ENCODE measurements around the gene ERBB4.

Gene ERBB4

GRCh38 chr2:212441141-212441540, 97.5 kb downstream of the ERBB4 start:
- no peak for DNase-seq (ENCODE audit: extremely low read depth in 1 of 2, low read depth in 1 of 2)

DNA sequence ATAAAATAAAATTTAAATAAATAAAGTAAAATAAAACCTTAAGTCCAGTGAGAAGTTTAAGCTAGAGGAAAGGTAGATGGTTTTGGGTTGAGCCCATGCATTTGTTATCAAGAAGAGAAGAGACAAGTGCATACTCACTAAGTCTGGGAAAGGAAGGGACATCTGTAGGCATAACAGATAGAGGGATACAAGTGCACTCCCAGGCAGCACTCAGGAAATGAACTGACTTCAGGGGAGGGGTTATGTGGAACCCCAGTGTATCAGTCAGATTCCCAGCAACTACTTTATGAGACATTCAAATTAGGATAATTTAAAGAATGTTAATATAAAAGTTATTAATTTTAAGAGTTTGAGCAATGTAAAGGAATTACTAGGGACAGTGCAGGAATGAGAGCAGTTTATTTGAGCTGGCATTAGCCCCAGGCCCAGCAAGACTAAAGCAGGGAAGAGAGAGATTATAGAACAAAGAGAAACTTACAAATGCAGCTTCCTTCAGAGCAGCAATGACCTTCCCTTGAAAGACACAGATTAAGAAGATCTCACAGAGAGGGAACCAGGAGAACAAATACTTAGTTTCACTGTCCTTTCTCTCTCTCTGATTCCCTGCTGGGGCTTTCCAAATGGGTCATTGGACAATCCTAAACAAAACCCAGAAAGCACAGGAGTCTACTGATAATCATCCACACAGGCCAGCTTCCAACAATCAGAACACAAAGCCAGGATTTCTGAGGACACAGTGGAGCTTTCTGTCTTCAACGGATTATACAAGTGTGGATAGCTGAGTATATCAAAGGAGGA, 109.7 kb downstream of the ERBB4 start:
- no peak for DNase-seq (ENCODE audit: extremely low read depth in 1 of 2, low read depth in 1 of 2)

DNA sequence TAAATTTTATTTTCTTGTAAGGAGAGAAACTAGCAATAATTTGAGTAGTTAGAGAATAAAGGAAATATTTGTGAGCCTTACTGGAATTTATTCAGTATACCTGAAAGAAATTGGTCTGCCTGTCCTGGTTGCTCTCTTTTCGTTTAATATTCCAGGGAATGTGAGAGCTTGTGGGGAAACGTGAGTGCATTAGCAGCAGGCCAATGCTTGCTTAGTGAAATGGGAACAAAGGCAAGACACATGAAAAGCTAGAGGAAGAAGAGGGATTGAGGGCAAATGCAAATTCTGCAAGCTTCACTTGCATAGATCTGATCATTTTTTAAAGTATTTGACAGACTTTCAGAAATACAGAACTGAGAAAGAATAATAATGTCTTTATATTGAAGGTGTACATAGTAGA, 111.0 kb downstream of the ERBB4 start:
- no peak for DNase-seq (ENCODE audit: extremely low read depth in 1 of 2, low read depth in 1 of 2)

DNA sequence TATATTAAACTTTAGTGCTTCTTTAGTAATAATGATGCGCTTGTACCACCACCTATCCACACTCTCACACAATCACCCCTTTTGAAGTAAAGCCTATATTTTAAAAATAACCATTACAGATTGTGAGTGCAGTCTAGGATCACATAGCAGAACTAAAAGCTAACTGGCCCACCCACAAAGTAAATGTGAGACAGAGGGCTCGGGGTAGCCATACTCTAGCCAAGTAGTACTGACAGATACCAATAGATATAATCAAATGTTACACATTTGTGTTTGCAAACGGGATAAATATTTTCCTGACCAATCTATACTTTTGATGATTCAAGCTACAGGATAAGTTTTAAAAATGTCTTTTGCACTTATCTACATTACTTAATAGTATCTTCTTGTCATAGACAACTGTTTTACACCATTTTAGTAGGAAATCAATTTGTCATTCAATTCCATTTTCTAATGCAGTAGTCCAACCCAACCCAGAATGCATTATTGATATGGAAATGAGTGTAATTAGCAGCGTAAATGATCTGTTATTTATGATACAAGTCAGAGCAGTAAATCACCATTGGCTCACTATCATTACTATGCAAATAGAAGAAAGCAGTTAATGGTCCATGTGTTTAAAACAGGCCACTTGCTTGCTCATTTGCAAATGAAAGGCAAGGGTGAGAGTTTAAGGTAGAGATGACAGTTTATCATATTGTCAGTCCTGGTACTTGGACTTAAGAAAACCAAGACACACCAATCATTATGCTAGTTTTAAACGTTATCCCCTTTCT, 111.8 kb downstream of the ERBB4 start:
- DNase-seq (ENCODE audit: extremely low read depth in 1 of 2, low read depth in 1 of 2) = no peak

- no peak for DNase-seq (ENCODE audit: extremely low read depth in 1 of 2, low read depth in 1 of 2)
Observed at GRCh38 chr2:212424082-212424481, 114.5 kb downstream of the ERBB4 start.

DNA sequence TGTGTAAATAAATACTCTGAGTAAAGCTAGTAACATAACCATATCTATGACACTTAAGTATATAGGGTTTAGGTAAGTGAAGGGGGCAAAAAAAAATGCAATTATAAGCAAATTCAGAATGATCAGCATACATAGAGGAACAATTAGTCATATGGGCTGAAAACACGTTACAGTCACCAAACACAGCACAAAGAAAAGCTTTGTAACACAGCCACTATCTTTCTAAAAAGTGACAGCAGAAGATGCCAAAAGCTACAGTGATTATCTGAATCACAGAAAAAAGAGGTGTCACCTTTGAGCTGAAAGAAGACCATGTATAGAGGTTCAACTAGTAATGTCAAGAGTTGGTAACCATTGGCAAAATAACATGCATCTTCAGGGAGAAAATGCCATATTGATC, 115.5 kb downstream of the ERBB4 start:
- DNase-seq (ENCODE audit: extremely low read depth in 1 of 2, low read depth in 1 of 2) = no peak

GRCh38 chr2:212421556-212422334, 116.9 kb downstream of the ERBB4 start:
- DNase-seq (ENCODE audit: extremely low read depth in 1 of 2, low read depth in 1 of 2) = no peak

DNA sequence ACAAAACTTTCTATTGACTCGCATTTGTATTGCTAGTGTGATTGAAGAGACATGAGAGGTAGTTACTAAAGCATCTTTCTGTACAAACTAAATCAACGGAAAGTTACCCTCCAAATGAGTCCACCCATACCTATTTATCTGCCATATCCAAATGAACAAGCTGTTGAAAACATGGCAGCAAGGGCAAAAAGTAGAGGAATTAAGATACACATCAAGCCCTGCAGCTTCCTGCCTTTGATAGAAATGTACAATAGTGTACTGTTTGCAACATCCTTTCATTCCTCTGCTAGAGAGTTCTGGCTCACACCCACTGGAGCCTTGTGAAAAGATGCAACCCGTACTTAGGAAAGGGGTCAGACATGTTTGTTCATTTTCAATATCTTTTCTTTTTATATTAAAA, 122.5 kb downstream of the ERBB4 start:
- DNase-seq (ENCODE audit: extremely low read depth in 1 of 2, low read depth in 1 of 2) = no peak

GRCh38 chr2:212414767-212415211, 123.8 kb downstream of the ERBB4 start:
- no peak for DNase-seq (ENCODE audit: extremely low read depth in 1 of 2, low read depth in 1 of 2)

DNA sequence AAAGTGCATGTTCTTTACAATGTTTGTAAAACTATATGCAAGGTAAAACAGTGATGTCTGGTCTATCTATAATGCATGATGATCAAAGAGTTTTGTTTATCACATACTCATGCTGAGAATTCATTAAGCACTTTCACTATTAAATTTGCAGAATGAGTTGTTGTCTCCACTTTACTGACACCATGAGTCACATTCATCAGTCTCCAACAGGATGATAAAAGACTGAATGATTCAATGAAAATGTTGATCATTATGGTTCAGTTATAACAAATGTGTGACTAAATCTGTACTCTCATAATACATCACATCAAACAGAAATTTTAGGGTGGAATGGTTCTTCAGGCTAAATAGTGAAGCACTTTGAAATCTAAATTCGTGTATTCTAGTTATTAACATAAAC, 129.0 kb downstream of the ERBB4 start:
- no peak for DNase-seq (ENCODE audit: extremely low read depth in 1 of 2, low read depth in 1 of 2)

GRCh38 chr2:212408524-212408923, 130.1 kb downstream of the ERBB4 start:
- no peak for DNase-seq (ENCODE audit: extremely low read depth in 1 of 2, low read depth in 1 of 2)

- DNase-seq (ENCODE audit: extremely low read depth in 1 of 2, low read depth in 1 of 2) = no peak
Observed at GRCh38 chr2:212406716-212407115, 131.9 kb downstream of the ERBB4 start.

GRCh38 chr2:212402316-212402715, 136.3 kb downstream of the ERBB4 start:
- DNase-seq (ENCODE audit: extremely low read depth in 1 of 2, low read depth in 1 of 2) = no peak

- no peak for DNase-seq (ENCODE audit: extremely low read depth in 1 of 2, low read depth in 1 of 2)
Observed at GRCh38 chr2:212398316-212398715, 140.3 kb downstream of the ERBB4 start.

DNA sequence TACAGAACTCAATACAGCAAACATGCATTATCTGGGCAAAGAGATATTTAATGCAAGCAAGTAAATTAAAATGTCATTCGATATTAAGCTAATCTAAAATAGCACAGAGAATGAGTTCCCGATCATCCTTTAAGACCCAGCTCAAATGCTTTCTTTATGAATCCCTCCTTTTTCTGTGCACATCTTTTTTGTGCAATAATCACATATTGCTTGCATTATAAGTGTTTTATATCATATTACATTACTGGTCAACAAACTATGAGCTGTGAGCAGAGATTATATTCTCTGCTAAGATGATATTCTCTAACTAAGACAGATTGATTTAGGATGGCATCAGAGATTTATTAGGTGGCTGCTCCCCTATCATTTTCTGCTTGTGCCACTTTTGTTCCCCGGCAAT, 146.1 kb downstream of the ERBB4 start:
- no peak for DNase-seq (ENCODE audit: extremely low read depth in 1 of 2, low read depth in 1 of 2)

GRCh38 chr2:212392043-212392442, 146.6 kb downstream of the ERBB4 start:
- DNase-seq (ENCODE audit: extremely low read depth in 1 of 2, low read depth in 1 of 2) = no peak

DNA sequence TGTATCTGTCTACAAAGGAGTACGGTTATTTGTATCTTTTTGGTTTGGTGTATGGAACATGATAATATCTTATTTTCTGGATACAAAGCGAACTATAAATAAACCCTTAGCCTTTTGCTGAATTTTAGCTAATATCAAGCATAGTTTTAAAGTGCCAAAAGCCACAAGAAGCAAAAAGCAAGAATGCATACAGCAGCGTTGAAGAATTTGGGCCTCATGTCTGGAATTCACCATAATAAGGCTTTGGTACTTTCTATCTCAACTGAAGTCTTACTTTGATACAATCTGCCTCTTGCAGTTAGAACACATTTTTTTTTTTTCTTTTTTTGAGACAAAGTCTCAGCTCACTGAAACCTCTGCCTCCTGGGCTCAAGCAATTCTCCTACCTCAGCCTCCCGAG, 151.5 kb downstream of the ERBB4 start:
- no peak for DNase-seq (ENCODE audit: extremely low read depth in 1 of 2, low read depth in 1 of 2)

DNA sequence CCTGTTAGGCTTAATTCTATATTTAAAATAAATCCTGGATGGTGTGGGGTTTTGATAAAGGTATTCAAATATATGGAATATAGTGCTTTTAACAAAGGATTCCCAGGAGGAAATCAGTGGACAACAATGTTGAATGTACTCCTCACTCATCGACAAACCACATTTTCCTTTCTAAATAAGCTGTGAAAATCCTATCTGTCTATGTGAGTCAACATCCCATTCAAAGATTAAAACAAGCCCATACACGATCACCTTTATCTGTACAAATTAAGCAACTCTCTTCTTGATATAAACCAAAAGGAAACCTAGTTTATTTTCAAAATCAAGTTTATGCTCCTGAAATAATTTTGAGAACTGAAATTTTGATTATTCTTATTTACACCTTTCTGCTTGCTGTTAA, 153.4 kb downstream of the ERBB4 start:
- no peak for DNase-seq (ENCODE audit: extremely low read depth in 1 of 2, low read depth in 1 of 2)

DNA sequence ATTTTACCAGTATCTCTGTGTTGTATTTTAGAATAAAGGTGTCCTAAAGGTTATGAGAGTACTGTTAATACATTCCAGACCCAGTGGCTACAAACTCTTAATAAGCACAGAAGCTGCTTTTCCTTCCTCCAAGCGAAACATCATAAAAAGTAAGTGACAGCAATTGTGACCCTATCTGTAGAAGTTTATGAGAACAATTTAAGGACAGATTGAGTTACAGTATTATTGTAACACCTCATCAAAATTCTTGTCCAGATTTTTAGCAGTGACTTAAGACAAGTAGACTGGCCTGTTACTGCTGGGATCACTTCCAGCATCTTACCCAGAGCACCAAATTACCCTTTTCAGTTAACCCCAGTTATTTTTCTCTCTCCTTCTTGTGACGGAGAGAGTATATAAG, 154.6 kb downstream of the ERBB4 start:
- DNase-seq (ENCODE audit: extremely low read depth in 1 of 2, low read depth in 1 of 2) = no peak

DNA sequence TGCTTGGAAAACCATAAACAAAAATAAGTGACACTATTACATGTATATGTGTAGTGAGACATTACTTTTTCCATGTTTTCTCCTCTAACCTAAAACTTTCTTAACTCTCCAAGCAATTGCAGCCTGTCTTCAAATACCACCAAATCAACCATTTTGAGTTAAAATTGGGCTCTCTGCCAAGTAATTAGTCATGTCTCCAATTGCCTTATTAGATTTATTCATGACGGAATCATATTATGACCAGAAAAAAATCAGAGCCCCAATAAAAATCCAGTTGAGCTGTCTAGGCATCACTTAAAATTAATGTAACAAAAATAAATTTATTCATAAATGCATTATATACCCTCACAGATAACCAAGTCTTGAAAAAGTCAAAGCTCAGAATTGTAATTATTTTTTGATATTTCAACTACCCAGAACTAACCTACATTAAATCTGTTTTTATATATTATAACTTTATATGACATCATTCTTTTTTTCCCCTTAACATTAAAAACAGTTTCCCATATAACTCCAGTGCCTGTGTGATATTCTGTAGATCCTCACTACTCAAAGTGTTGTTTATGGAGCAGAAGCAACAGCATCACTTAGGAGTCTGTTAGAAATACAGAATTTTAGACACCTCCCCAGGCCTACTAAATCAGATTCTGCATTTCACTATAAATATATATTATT, 157.0 kb downstream of the ERBB4 start:
- no peak for DNase-seq (ENCODE audit: extremely low read depth in 1 of 2, low read depth in 1 of 2)

DNA sequence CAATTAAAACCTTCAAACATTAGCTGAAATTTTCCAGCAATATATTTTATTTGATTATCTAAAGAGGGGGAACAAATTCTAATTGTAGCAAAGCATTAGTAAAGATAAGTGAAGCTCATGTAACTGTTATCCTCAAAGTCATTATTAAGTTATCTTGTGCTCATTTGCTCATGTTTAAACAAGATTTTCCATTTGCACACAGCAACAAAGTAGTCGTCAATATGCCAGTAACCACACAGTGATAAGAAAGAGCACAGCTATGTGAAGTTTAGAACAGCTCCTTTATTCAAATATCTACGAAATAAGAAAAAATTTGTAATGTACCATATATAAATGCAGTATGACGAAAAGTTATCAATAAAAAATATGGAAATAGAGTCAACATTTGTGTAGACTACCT, 159.5 kb downstream of the ERBB4 start:
- DNase-seq (ENCODE audit: extremely low read depth in 1 of 2, low read depth in 1 of 2) = no peak
